ENCODE results near the gene EAF2.
A peak's percentile ranks its signal among the peaks of the same experiment; 100 is the strongest.

The EAF2 gene

GRCh38 chr3:121894301-121894990 lies 59.4 kb downstream of the EAF2 start, which contains the start of gene SLC15A2:
Gene SLC15A2, plus strand, starts transcription at chr3:121894401. Its CDS starts 76 bp downstream, at chr3:121894477.
- TF ChIP-seq, protein P1, sequence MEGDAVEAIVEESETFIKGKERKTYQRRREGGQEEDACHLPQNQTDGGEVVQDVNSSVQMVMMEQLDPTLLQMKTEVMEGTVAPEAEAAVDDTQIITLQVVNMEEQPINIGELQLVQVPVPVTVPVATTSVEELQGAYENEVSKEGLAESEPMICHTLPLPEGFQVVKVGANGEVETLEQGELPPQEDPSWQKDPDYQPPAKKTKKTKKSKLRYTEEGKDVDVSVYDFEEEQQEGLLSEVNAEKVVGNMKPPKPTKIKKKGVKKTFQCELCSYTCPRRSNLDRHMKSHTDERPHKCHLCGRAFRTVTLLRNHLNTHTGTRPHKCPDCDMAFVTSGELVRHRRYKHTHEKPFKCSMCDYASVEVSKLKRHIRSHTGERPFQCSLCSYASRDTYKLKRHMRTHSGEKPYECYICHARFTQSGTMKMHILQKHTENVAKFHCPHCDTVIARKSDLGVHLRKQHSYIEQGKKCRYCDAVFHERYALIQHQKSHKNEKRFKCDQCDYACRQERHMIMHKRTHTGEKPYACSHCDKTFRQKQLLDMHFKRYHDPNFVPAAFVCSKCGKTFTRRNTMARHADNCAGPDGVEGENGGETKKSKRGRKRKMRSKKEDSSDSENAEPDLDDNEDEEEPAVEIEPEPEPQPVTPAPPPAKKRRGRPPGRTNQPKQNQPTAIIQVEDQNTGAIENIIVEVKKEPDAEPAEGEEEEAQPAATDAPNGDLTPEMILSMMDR (conservative IDR thresholded peaks at IDR 0.05), result no peak
- no peak for TF ChIP-seq ZFX (IDR thresholded peaks at IDR 0.05)
- H3K27ac ChIP-seq, result peak within 1 kb of the TSS; percentile 66; the same call in 1 of the 2 replicates

- no peak overlapping the region for H3K27ac ChIP-seq
- TF ChIP-seq, protein P1 (conservative IDR thresholded peaks at IDR 0.05), result no peak
- no peak for TF ChIP-seq ZFX (IDR thresholded peaks at IDR 0.05)
These were observed 60.1 kb downstream of the EAF2 start for GRCh38 chr3:121895121-121895520.

DNA sequence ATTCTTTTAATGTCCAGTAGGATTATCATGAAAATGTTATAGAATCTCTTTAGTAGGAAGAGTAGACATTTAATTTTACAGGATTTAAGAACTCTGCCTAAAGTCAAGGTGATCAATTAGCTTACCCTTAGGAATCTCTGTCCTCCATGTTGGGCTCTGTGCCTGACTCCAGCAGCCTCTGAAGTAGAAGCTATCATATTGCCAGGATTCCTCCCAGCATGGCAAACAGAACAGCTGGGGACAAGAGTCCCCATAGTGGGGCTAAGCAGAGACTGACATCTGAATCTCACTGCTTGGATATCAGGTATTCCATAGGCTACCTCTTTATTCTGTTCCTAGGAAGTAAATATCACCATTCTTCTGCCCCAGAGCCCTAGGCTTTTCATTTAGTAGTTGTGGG lies 60.7 kb downstream of the EAF2 start:
- H3K27ac ChIP-seq, result no peak overlapping the region; the same call in 1 of the 2 replicates
- TF ChIP-seq, protein P1 (conservative IDR thresholded peaks at IDR 0.05), result no peak
- TF ChIP-seq ZFX (IDR thresholded peaks at IDR 0.05), result no peak

- H3K27ac ChIP-seq, result no peak overlapping the region
- no peak for TF ChIP-seq ZFX (IDR thresholded peaks at IDR 0.05)
- TF ChIP-seq, protein P1 (conservative IDR thresholded peaks at IDR 0.05), result no peak
These were observed 61.8 kb downstream of the EAF2 start for GRCh38 chr3:121896823-121897222.

DNA sequence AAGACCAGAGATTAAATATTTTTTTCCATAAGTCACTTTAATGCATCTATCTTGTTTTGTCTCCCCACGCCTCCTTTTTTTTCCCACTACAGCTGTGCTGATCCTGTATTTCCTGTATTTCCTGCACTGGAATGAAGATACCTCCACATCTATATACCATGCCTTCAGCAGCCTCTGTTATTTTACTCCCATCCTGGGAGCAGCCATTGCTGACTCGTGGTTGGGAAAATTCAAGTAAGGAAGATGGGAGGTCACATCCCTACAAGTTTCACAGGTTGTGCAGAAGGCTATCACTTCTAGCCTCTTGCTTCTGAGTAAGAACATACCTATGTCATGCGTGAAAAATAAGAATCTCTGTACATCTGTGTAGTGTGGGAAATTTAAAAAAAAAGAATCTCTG lies 62.3 kb downstream of the EAF2 start:
- TF ChIP-seq, protein P1 (conservative IDR thresholded peaks at IDR 0.05), result no peak
- no peak for TF ChIP-seq ZFX (IDR thresholded peaks at IDR 0.05)

GRCh38 chr3:121913305-121913990 lies 78.4 kb downstream of the EAF2 start:
- no peak overlapping the region for H3K27ac ChIP-seq
- TF ChIP-seq ZFX (IDR thresholded peaks at IDR 0.05), result no peak

More for the DNA sequence above, 62.3 kb downstream of the EAF2 start:
- no peak overlapping the region for H3K27ac ChIP-seq

DNA sequence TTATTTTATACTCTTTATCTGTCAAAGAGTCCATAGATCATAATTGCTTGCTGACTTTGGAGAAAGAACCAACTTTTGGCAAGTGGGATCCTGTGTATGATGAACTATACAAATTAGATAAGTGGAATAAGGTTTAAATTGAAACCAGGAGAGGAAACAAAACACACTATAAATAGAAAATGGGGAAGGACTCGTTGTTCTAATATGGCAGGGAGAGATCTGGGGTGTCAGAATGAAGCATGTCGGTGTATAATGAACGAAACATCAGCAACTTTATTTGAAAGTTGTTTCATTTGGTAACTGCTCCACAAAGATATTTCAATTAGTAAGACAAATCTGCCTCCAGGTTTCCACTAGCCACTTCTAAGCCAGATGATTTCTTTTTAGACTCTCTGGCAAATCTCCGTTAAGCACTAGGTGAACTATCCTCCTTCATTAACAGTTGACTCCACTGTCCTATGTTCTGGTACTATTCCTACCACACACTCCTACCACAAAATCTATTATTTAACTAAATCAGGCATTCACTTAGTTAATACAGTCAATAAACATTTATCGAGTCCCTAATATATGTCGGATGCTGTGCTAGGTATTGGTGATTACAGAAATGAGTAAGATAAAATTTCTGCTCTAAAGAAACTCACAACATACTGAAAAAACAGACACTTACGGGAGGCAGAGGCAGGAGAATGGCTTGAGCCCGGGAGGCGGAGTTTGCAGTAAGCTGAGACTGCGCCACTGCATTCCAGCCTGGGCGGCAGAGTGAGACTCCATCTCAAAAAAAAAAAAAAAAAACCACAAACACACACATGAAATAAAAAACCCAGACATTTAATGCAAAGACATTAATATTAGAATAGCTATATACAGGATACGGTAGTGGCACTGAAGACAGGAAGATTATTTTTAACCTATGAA lies 79.3 kb downstream of the EAF2 start:
- no peak overlapping the region for H3K27ac ChIP-seq
- TF ChIP-seq, protein P1 (conservative IDR thresholded peaks at IDR 0.05), result no peak
- no peak for TF ChIP-seq ZFX (IDR thresholded peaks at IDR 0.05)

Data from C4-2B (cell line).